GM19023 (cell line): ENCODE data around the gene ROR1.
"Not testable (repeated sequence)": the region's sequence is repeated elsewhere in the genome, so short reads cannot be mapped to it uniquely, and the experiment has no call there.

Experiments
- ATAC-seq: cut with Tn5 transposase; IDR thresholded peaks from one replicate; pipeline ENCODE4 v1.9.1; 2021; ENCODE audit warnings: mild to moderate bottlenecking, moderate library complexity; ENCODE audit not compliant: unreplicated experiment

The ROR1 gene

GRCh38 chr1:63790989-63791388, 17.2 kb downstream of the ROR1 start:
- ATAC-seq, result no peak

GRCh38 chr1:63792152-63792551, 18.3 kb downstream of the ROR1 start:
- no peak for ATAC-seq

GRCh38 chr1:63793741-63794240, 20.0 kb downstream of the ROR1 start:
- no peak for ATAC-seq

GRCh38 chr1:63794354-63794753, 20.5 kb downstream of the ROR1 start:
- ATAC-seq, result no peak

GRCh38 chr1:63794939-63795378, 21.1 kb downstream of the ROR1 start:
- no peak for ATAC-seq

- ATAC-seq, result no peak
Observed at GRCh38 chr1:63795455-63795854, 21.6 kb downstream of the ROR1 start.

- ATAC-seq, result no peak
Observed at GRCh38 chr1:63797056-63797726, 23.4 kb downstream of the ROR1 start.

- ATAC-seq, result no peak
Observed at GRCh38 chr1:63798284-63798683, 24.5 kb downstream of the ROR1 start.

- ATAC-seq, result no peak
Observed at GRCh38 chr1:63799307-63799706, 25.5 kb downstream of the ROR1 start.

GRCh38 chr1:63799820-63800219, 26.0 kb downstream of the ROR1 start:
- no peak for ATAC-seq

- no peak for ATAC-seq
Observed at GRCh38 chr1:63802109-63802508, 28.3 kb downstream of the ROR1 start.

- no peak for ATAC-seq
Observed at GRCh38 chr1:63804829-63805484, 31.1 kb downstream of the ROR1 start.

GRCh38 chr1:63807046-63807445, 33.2 kb downstream of the ROR1 start:
- no peak for ATAC-seq

GRCh38 chr1:63810936-63811469, 37.2 kb downstream of the ROR1 start:
- ATAC-seq, result no peak

- no peak for ATAC-seq
Observed at GRCh38 chr1:63812071-63812700, 38.4 kb downstream of the ROR1 start.

GRCh38 chr1:63813829-63814277, 40.0 kb downstream of the ROR1 start:
- no peak for ATAC-seq

- ATAC-seq, result not testable (repeated sequence)
Observed at GRCh38 chr1:63816217-63816815, 42.5 kb downstream of the ROR1 start.

GRCh38 chr1:63817152-63817667, 43.4 kb downstream of the ROR1 start:
- ATAC-seq, result no peak

- ATAC-seq, result no peak
Observed at GRCh38 chr1:63817700-63818099, 43.9 kb downstream of the ROR1 start.

- no peak for ATAC-seq
Observed at GRCh38 chr1:63818567-63819325, 44.9 kb downstream of the ROR1 start.
